DMS79 treated with DMSO at 0.1 percent for 48 hours (cell line): ENCODE results near the gene GAGE12H.
"Not testable (repeated sequence)": the region's sequence is repeated elsewhere in the genome, so short reads cannot be mapped to it uniquely, and the experiment has no call there.

Experiments used
- DNase-seq: peaks from one replicate; lab custom pipeline; 2025; lab: John Stamatoyannopoulos, UW

Gene GAGE12H, protein sequence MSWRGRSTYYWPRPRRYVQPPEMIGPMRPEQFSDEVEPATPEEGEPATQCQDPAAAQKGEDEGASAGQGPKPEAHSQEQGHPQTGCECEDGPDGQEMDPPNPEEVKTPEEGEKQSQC

DNA sequence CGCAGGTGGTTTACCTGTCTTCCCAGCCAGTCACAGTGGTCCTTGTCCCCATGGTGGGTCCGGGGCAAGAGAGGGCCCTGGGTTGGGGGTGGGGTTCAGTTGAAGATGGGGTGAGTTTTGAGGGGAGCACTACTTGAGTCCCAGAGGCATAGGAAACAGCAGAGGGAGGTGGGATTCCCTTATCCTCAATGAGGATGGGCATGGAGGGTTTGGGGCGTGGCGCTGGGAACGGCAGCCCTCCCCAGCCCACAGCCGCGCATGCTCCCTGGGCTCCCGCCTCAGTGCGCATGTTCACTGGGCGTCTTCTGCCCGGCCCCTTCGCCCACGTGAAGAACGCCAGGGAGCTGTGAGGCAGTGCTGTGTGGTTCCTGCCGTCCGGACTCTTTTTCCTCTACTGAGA, at the start of gene GAGE12H:
TSS of gene GAGE12H (plus strand) at position 301 of the 400 bp plus-strand sequence. CDS start 1,155 bp downstream, outside the sequence.
- DNase-seq, result not testable (repeated sequence)

DNA sequence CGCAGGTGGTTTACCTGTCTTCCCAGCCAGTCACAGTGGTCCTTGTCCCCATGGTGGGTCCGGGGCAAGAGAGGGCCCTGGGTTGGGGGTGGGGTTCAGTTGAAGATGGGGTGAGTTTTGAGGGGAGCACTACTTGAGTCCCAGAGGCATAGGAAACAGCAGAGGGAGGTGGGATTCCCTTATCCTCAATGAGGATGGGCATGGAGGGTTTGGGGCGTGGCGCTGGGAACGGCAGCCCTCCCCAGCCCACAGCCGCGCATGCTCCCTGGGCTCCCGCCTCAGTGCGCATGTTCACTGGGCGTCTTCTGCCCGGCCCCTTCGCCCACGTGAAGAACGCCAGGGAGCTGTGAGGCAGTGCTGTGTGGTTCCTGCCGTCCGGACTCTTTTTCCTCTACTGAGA, 47.9 kb upstream of the GAGE12H start, which contains the start of gene GAGE12C:
TSS of gene GAGE12C (plus strand) at position 301 of the 400 bp plus-strand sequence. CDS start 1,155 bp downstream, outside the sequence.
- DNase-seq, result not testable (repeated sequence)

DNA sequence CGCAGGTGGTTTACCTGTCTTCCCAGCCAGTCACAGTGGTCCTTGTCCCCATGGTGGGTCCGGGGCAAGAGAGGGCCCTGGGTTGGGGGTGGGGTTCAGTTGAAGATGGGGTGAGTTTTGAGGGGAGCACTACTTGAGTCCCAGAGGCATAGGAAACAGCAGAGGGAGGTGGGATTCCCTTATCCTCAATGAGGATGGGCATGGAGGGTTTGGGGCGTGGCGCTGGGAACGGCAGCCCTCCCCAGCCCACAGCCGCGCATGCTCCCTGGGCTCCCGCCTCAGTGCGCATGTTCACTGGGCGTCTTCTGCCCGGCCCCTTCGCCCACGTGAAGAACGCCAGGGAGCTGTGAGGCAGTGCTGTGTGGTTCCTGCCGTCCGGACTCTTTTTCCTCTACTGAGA, 38.3 kb upstream of the GAGE12H start, which contains the start of gene GAGE12D:
TSS of gene GAGE12D (plus strand) at position 301 of the 400 bp plus-strand sequence. CDS start 1,155 bp downstream, outside the sequence.
- not testable (repeated sequence) for DNase-seq

DNA sequence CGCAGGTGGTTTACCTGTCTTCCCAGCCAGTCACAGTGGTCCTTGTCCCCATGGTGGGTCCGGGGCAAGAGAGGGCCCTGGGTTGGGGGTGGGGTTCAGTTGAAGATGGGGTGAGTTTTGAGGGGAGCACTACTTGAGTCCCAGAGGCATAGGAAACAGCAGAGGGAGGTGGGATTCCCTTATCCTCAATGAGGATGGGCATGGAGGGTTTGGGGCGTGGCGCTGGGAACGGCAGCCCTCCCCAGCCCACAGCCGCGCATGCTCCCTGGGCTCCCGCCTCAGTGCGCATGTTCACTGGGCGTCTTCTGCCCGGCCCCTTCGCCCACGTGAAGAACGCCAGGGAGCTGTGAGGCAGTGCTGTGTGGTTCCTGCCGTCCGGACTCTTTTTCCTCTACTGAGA, 28.8 kb upstream of the GAGE12H start, which contains the start of gene GAGE12E:
TSS of gene GAGE12E (plus strand) at position 301 of the 400 bp plus-strand sequence. CDS start 1,155 bp downstream, outside the sequence.
- DNase-seq, result not testable (repeated sequence)

DNA sequence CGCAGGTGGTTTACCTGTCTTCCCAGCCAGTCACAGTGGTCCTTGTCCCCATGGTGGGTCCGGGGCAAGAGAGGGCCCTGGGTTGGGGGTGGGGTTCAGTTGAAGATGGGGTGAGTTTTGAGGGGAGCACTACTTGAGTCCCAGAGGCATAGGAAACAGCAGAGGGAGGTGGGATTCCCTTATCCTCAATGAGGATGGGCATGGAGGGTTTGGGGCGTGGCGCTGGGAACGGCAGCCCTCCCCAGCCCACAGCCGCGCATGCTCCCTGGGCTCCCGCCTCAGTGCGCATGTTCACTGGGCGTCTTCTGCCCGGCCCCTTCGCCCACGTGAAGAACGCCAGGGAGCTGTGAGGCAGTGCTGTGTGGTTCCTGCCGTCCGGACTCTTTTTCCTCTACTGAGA, 19.2 kb upstream of the GAGE12H start, which contains the start of gene GAGE12F:
TSS of gene GAGE12F (plus strand) at position 301 of the 400 bp plus-strand sequence. CDS start 1,155 bp downstream, outside the sequence.
- DNase-seq, result not testable (repeated sequence)

DNA sequence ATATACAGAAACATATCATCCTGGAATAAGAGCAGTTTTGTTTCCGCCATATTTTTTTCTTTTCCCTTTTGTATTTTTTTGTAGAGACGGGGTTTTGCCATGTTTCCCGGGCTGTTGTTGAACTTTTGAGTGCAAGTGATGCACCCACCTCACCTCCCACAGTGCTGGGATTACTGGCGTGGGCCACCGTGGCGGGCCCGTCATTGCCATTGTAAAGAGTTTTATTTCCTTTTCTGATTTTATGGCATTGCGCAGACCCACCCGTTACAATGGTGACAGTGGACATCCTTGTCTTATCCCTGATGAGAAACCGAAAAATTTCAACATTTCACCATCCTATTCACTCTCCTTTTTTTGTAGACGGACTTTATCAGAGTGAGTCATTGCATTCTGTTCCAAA, 11.0 kb upstream of the GAGE12H start:
- not testable (repeated sequence) for DNase-seq

DNA sequence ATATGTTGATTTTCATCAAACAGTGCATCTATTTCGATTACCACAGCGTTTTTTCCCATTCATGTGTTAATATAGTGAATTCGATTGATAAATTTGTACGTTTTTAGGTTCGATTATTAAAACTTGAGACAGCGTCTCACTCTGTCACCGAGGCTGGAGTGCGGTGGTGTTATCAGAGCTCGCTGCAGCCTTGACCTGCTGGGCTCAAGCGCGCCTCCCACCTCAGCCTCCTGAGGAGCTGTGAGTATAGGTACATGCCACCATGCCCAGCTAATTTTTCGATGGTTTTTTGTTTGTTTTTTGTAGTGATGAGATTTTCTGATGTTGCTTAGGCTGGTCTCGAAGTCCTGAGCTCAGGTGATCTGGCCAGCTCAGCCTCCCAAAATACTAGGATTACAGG, 10.6 kb upstream of the GAGE12H start:
- not testable (repeated sequence) for DNase-seq

DNA sequence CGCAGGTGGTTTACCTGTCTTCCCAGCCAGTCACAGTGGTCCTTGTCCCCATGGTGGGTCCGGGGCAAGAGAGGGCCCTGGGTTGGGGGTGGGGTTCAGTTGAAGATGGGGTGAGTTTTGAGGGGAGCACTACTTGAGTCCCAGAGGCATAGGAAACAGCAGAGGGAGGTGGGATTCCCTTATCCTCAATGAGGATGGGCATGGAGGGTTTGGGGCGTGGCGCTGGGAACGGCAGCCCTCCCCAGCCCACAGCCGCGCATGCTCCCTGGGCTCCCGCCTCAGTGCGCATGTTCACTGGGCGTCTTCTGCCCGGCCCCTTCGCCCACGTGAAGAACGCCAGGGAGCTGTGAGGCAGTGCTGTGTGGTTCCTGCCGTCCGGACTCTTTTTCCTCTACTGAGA, 9.6 kb upstream of the GAGE12H start, which contains the start of gene GAGE12G:
TSS of gene GAGE12G (plus strand) at position 301 of the 400 bp plus-strand sequence. CDS start 1,155 bp downstream, outside the sequence.
- not testable (repeated sequence) for DNase-seq

DNA sequence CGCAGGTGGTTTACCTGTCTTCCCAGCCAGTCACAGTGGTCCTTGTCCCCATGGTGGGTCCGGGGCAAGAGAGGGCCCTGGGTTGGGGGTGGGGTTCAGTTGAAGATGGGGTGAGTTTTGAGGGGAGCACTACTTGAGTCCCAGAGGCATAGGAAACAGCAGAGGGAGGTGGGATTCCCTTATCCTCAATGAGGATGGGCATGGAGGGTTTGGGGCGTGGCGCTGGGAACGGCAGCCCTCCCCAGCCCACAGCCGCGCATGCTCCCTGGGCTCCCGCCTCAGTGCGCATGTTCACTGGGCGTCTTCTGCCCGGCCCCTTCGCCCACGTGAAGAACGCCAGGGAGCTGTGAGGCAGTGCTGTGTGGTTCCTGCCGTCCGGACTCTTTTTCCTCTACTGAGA, 9.4 kb downstream of the GAGE12H start, which contains the start of gene GAGE2A:
TSS of gene GAGE2A (plus strand) at position 301 of the 400 bp plus-strand sequence. CDS start 1,155 bp downstream, outside the sequence.
- not testable (repeated sequence) for DNase-seq

DNA sequence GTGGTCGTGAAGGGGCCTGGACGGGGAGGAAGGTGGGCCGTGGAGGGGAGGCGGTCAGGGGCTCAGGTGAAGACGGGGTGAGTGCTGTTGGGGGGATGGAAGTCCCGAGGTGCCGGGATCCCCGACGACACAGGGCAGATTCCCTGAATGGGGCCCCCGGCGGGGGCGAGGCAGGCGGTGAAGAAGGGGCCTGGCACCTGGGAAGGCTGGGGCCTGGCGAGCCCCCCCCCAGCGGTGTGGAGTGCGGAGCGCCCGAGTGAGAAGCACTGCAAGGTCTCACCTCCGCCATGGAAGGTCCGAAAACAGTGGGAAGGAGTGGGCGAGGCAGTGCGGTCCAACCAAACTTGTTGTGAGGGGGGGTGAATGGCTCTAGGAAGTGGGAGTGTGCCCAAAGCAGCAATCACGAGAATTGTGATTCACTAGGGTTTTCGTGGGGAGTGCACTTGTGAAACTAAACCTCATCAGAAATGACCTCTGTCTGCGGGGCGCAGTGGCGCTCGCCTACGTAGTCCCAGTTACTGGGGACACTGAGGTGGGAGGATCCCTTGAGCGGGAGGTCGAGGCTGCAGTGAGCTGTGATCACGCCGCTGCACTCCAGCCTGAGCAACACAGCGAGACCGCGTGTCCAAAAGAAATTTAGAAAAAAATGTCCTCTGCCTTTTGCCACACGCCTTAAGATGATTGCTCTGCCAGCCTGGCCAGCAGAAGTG, 10.2 kb downstream of the GAGE12H start:
- DNase-seq, result not testable (repeated sequence)

DNA sequence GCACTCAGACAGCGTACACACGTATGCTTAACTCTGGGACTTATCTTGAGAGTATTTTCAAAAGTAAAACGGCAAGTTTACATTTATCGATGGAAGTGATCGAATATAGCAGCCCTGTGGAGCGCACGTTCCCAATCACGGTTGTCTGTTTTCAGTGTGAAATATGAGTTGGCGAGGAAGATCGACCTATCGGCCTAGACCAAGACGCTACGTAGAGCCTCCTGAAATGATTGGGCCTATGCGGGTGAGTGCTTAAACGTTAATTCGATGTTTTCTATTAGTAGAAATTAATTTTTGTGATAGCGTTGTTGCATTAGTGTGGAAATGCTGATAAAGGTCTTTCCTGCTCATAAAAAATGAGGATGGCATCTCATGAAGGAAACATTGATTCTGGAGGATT, 10.7 kb downstream of the GAGE12H start:
- not testable (repeated sequence) for DNase-seq

DNA sequence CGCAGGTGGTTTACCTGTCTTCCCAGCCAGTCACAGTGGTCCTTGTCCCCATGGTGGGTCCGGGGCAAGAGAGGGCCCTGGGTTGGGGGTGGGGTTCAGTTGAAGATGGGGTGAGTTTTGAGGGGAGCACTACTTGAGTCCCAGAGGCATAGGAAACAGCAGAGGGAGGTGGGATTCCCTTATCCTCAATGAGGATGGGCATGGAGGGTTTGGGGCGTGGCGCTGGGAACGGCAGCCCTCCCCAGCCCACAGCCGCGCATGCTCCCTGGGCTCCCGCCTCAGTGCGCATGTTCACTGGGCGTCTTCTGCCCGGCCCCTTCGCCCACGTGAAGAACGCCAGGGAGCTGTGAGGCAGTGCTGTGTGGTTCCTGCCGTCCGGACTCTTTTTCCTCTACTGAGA, 19.0 kb downstream of the GAGE12H start, which contains the start of gene GAGE1:
TSS of gene GAGE1 (plus strand) at position 301 of the 400 bp plus-strand sequence. CDS start 1,155 bp downstream, outside the sequence.
- not testable (repeated sequence) for DNase-seq

DNA sequence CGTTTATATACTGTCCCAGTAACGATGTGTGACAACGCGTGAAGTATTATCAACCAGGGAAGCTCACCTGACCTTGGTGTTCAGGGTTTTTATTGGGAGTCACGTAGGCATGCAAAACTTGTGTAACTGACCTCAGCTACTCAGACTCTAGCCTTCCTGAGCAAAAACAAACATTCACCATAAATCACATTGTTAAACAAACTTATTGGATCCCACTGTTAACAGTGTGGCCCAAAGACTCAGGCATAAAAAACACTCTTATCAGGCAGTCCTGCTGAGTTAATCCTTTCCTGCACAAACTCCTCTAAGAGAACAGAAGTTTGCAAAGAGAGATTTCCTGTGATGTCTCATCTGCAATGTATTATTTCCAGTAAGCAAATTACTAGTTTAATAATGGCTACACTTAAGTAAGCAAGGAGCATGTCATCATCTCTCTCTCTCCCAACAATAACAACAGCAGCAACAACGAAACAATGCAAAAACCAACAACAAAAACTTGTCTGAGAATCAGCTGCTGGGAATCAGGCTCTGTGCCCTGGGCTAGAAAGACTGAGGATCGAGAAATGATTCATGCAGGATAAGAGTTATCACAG, 31.1 kb downstream of the GAGE12H start:
- DNase-seq, result no peak

DNA sequence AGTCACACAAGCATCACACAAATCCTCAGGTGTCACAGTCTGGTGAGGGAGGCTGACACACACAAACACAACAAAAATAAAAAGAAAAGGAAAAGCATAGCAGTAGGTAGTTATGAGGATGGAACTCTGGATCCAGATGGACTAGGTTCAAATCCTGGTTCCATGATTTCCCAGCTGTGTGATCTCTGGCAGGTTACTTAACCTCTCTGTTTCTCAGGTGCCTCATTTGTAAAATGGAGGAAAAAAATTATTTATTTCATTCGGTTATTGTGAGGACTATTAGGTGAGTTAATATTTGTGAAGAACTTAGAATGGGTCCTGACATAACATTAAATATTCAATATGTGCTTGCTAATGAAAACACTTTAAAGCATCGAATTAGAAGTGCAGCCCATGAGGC, 38.8 kb downstream of the GAGE12H start:
- DNase-seq, result no peak

DNA sequence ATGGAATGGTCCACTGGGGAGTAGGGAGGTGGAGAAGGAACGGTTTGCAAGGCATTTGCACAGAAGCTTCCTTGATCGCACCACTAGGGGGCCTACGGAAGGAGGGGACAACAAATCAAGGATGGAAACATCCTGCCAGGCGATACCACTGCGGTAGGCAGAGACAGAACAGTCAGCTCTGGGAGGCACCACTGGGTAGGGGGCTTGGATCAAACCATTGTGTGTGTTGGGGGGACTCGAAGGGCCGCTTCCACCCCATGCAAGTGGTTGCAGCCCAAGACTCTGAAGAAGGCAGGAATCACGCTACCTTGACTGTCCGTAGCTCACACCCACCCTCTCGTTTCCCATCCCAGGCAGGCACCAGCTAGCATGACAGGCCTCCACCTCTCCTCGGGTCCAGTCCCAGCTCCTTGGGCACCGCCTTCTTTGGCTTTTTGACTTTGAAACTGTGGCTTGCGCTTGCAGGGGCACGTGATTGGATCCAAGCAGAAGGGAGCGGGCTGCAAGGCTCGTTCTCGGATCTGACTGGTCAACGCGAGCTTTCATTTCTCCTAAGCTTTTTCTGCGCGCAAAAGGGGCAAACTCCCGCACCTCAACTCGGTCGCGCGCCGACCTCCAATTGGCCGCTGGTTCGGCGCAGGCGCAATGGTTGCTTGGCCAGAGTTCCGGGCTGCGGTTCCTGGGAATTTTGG, 47.5 kb downstream of the GAGE12H start:
- DNase-seq, result no peak
